GM21367 (cell line): Measurements from ENCODE around the gene NFKBIE.

Experiments
- ATAC-seq: cut with Tn5 transposase; IDR thresholded peaks from one replicate; pipeline ENCODE4 v1.9.1; 2021; ENCODE audit not compliant: unreplicated experiment

The NFKBIE gene

GRCh38 chr6:44297063-44298038, 32.0 kb upstream of the NFKBIE start:
- ATAC-seq, result no peak

DNA sequence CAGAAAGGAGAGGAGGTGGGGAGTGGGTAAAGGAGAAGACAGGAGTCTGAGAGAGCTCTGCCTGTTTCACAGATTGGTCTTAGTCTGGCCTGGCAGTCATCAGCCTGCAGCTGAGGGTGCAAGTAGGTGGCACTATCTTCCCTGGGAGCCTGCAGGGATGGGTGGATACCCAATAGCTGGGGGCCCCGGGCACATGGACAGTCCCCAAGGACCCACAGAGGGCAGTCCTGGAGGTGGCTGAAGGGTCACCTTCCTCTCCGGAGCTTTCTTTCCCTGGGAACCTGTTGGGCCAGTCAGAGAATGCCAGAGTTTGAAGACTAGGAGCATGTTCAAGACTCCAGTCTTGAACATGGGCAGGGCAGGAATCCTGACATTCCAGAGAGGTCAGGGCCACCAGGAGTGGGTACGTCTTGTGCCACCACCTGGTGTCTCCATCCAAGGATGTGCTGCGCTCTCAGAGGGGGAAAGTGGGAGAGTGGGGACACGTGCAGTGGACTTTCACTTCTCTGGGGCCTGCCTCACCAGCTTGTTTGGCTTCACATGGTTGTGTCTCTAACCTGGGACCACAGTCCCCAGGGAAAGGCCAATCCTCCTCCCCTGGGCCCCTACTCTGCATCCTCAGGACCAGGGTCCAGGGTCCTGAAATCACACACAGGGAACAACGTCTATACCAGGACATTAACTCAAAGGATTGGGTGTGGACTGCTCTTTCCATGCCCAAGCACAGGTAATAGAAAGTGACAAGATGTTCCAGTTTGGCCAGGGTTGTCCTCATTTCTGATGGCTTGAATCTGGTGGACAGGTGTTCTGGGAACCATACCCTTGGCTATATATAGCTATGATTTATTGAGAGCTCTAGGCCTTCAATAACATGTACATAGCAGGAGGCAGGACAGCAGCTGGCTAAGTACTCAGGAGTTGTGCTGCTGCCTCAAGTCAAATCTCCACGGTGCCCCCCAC, 29.8 kb upstream of the NFKBIE start:
- ATAC-seq, result no peak

GRCh38 chr6:44292661-44293365, 27.5 kb upstream of the NFKBIE start:
- no peak for ATAC-seq

GRCh38 chr6:44291841-44292240, 26.5 kb upstream of the NFKBIE start:
- ATAC-seq, result no peak

GRCh38 chr6:44289726-44290260, 24.4 kb upstream of the NFKBIE start:
- no peak for ATAC-seq

GRCh38 chr6:44286747-44287146, 21.4 kb upstream of the NFKBIE start:
- no peak for ATAC-seq

DNA sequence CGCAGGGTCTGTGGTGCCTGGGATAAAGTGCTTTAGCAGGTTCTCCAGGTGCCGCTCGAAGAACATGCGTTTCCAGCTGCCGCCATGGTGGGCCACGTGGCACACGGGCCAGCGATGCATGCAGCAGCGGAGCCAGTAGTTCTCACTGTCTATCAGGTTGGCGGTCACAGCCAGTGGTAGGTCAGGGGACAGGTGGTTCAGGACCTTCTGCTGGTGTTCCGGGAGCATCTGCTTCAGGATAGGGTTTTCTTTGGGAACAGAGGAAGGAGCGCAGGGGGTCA, 20.9 kb upstream of the NFKBIE start:
- no peak for ATAC-seq

GRCh38 chr6:44285552-44286284, 20.4 kb upstream of the NFKBIE start:
- no peak for ATAC-seq

DNA sequence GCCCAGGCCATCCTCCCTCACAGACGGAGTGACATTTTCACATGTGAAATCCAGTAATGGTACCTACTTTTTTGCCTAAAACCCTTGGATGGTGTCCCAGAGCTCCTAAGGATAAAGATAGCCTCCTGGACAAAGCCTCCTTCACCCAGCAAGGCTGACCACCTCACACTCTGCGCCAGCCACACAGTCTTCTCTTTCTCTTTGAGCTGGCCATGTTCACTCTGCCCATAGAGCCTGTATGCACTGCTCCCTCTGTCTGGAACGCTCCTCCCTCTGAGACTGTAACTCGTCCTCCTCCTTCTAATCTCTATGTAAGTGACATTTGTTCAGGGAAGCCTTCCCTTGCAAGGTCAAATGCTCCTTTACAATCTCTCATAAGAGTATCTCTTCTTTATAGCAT, 19.5 kb upstream of the NFKBIE start:
- ATAC-seq, result no peak

GRCh38 chr6:44284121-44284520, 18.8 kb upstream of the NFKBIE start:
- ATAC-seq, result no peak

DNA sequence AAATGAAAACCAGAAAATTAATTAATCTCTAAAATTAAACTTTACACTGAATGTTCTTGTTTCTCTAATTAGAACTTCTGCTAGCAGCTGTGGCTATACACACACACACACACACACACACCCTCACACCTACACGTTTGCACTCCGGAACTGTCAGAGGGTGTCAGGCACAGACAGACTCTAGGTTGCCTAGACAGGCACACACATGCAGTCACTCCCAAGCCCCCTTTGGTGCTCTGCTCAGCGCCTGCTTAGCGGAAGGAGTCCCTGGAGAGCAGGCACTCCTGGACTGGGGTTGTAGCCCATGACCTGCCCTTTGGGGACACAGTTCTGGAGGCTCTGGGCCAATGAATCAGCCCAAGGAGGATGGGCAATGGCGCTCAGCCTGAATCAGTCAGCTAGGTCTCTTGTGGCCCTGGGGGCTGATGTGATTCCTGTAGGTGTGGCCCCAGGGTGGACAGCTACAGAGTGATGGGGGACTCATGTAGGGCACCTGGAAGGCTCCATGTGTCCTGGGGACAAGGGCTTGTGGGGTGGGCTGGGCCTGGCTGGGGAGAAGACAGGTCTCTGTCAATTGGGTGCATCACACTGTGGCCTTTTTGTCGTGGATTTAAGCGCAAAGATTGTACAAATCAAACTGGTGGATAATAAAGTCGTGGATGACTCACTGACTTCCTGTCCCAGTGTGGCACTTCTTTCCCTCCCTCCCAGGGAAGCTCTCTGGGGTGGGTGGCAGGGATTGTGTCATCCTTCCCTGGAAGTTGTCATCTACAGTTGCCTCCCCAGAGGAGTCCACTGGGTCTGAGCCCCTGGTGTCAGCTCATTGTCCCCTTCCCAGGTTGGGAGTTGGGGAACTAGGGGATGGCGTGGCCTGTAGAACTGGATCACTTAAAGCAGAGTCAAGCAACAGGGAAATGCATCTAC, 13.7 kb upstream of the NFKBIE start:
- no peak for ATAC-seq

GRCh38 chr6:44278315-44278714, 13.0 kb upstream of the NFKBIE start:
- ATAC-seq, result no peak

DNA sequence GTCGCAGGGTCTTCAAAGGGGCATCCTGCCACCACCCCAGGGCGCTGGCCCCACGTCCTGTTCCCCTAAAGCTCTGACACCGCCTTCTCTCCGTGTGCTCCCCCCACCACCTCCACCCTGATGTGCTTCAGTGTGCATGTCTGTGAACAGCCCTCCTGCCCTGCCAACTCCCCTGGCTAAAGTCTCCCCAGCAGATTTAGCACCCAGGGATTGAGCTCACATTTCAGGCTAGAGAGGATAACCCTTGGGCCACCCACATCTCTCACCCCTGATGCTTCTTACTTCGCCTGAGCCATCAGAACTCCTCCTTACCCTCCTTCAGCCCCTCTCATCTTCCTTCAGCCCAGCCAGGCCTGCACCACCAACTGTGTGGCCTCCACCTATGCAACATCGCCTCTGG, 12.4 kb upstream of the NFKBIE start:
- ATAC-seq, result no peak

DNA sequence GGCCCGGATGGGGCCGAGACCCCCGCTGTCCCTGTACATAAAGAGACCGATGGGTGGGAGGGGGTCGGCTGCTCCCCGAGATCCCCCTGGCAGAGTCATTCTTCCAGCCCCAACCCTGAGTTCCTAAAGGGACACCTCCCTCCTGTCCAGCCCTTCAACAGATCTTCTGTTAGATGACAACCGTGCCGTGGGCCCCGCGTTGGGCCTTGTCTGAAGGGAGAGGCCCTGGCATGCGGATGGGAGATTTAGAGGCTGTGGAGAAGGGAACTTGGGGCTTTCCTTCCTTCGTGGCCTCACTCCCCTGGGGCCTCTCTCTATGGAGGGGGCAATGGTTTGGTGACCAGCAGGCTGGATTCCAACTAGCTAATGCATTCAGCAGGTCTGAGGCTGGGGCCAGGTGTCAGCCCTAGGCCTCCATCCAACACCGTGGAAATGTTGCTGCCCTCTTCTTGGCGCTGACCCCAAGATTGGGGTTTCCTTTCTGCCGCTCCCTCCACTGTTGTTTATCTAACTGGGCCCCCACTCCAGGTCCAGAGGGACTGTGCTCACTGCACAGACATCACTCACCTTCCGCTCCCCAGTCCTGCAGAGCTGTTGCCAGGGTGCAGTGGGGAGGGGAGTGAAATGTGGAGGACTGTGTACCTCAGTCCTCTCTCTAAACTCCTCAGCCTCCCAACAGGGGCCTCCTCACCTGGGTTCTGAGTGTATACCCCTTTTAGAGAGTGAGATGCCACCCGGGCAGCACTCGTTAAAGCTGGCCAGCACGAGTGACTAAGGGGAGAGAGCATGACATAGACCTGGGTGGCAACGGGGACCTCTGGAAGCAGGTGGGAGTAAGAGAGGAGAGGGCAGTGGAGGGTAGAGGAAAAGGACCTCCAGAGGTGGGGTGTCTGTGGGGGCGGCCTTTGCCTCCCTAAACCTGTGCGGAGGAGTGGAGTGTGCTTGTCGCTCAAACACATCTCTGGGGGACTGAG, 11.6 kb upstream of the NFKBIE start:
- no peak for ATAC-seq

GRCh38 chr6:44275749-44276648, 10.6 kb upstream of the NFKBIE start:
- no peak for ATAC-seq

DNA sequence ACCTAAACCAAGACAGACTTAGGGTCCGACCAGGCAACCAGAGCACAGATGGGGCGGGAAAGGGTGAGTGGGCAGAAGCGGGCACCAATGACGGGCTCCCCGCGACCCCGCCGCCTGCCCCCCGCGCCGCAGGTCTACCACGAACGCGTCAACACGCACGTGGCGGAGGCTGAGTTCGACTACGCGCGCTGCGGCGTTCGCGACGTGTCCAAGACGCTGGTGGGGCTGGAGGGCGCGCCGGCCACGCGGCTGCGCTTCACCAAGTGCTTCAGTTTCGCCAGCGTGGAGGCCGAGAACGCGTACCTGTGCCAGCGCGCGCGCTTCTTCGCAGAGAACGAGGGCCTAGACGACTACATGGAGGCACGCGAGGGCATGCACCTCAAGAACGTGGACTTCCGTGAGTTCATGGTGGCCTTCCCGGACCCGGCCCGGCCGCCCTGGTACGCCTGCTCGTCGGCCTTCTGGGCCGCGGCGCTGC, 10.0 kb upstream of the NFKBIE start:
- ATAC-seq, result no peak

- ATAC-seq, result no peak
Measured at GRCh38 chr6:44273617-44274016, 8.3 kb upstream of the NFKBIE start.
